HG03457 (cell line): ENCODE measurements around the gene RTF1.

Experiments
- ATAC-seq: cut with Tn5 transposase; IDR thresholded peaks from one replicate; pipeline ENCODE4 v1.9.1; 2021; ENCODE audit warnings: moderate number of reproducible peaks; ENCODE audit not compliant: unreplicated experiment

Gene RTF1

DNA sequence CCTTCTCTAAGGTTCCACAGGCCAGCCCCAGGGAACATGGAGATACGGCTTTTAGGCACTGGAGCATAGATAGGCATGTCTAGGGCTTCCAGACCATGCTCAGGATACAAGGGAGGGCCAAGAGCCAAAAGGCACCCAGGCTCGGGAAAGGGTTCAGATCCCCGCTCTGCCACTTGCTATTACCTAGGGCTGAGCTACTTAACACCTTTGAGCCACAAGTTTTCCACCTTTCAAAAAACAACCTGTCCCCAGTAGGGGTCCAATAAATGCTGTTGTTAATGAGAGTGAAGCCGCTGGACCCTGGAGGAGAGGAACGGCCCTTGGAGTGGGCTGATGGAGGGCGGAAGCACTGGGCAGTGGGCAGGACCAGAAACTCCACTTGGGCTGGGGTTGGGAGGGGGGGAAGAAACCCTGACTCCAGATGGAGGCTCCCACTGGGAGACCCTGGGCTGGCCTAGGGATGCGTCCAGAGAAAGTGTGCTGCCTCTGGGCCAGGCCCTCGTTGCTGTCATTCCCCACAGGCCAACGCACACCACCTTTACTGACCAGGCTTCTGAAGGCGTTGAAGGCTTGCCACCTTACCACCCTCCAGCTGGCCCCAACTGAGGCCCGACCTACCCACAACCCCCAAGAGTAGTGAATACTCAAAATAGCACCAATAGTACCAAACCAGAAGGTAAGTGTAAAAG is 68.2 kb downstream of the RTF1 start:
- ATAC-seq, result no peak

- no peak for ATAC-seq
Observed at GRCh38 chr15:41486286-41486685, 69.4 kb downstream of the RTF1 start.

- no peak for ATAC-seq
Observed at GRCh38 chr15:41487381-41487780, 70.5 kb downstream of the RTF1 start.

- ATAC-seq, result no peak
Observed at GRCh38 chr15:41487802-41488201, 70.9 kb downstream of the RTF1 start.

- ATAC-seq, result no peak
Observed at GRCh38 chr15:41489641-41490040, 72.7 kb downstream of the RTF1 start.

GRCh38 chr15:41490355-41490754 is 73.5 kb downstream of the RTF1 start:
- ATAC-seq, result no peak

GRCh38 chr15:41491889-41492288 is 75.0 kb downstream of the RTF1 start:
- ATAC-seq, result no peak

- ATAC-seq, result no peak
Observed at GRCh38 chr15:41492597-41493204, 75.8 kb downstream of the RTF1 start.

DNA sequence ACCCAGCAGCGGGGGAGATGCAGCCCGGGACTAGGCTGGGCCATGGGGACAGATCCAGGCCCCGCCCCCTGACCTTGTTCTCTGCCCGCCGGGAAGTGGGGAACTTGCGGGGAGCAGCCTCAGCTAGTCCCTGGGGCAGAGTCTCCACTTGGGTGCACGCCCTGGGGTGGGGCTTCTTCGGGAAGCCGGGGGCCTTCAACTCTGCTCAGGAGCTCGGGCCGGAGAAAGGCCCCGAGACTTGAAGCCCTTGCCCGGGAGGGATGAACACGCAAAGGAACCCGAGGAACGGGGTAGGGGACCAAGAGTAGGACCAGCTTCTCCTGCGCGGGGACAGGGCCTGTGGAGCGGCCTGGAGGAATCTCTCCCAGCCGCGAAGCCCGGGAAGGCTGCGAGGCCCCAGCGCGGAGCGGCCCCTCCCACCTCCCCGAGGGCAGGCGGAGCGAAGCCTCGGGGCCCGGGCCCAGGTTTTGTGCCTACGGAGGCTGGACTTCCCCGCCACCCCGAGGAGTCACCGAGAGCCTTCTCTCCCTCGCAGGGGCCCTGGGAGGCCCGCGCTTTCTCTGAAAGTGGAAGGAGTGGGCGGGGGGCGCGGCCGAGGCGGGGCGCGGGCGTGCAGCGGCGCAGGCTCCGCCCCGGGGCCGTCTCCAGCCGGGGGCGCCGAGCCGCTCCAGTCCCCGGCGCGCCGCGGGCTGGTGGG is 76.5 kb downstream of the RTF1 start, which contains the start of gene ITPKA:
TSS of gene ITPKA (plus strand) at position 670 of the 697 bp plus-strand sequence. CDS start 54 bp downstream, outside the sequence.
- peak; percentile 47 for ATAC-seq

DNA sequence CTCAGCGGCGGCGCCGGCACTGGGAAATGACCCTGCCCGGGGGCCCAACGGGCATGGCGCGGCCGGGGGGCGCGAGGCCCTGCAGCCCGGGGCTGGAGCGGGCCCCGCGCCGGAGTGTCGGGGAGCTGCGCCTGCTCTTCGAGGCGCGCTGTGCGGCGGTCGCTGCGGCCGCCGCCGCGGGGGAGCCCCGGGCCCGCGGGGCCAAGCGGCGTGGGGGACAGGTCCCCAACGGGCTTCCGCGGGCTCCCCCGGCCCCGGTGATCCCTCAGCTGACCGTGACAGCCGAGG is 77.0 kb downstream of the RTF1 start:
- ATAC-seq, result peak; percentile 11

GRCh38 chr15:41494190-41494921 is 77.5 kb downstream of the RTF1 start:
- ATAC-seq, result peak; percentile 16

DNA sequence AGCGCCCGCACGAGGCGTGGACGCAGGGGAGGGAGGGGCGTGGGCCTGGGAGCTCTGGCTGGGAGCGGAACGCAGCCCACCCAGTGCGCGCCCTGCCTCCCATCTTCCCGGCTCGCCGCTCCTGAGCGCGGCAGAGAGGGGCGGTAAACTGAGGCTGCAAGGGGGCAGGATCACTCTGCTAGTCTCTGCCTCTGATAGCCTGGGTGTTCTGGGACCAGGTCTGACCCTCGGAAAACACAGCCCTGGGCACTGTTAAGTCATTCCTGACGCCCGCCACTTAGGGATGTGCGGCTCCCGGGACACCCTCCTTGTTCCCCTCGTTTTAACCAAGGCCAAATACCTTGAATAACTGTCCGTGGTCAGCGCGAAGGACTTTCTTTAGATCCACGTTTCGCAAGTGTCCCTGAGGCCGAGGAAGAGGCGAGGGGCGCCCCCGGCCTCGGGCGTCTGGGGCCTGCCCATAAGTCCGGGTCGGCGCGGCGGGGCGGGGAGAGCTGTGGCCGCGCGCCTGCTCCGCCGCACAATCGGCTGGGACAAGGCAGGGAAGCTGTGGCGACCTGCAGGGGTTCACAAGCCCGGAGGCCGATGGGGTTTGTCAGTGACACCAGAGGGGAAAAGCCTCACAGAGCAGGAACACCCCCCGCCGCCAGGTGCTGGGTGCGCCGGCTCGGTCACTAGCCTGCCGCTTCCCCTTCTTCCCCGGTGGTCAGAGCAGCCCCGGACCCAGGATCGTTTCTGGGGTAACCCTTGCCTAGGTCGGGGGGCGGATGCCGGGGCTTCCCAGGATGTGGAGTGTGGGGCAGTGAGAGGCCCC is 78.2 kb downstream of the RTF1 start:
- ATAC-seq, result no peak

DNA sequence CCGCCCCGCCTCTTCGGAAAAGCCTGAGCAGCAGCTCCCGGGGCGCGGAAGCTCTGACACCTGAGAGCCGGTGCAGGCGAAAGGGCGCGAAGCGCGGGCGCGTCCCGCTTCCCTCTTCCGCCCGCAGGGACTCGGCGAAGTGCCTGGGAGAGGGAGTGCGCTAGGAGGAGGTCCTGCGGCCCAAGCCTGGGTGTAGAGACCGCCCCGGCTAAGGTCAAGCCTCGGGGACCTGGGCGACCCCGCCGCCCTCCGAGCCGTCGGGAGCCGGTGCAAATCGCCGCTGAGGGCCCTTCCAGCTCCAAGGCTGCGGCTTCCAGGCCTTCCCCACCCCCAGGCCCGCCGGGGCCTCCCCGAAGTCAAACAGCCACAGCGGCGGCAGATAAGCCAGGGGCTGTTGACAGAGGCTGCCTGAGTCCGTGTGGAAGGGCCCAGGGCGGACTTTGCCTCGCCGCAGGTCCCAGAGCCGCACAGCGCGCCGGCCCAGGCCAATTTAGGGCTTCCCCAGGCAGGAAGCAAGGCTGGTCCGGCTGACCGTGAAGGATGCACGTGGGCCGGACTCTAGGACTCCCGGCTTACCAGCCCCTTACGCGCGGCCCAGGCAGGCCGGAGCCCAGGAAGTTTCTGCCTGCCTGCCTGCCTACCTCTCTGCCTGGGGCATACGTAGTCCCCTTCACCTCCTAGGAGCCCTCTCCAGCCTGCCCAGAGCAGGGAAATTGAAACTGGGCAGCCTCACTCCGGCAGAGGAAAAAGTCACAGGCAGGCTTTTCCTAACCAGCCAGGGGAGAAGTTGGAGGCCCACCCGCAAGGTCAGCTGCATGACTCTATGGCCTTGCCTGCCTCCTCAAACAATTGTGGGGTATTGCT is 79.1 kb downstream of the RTF1 start:
- ATAC-seq, result no peak

DNA sequence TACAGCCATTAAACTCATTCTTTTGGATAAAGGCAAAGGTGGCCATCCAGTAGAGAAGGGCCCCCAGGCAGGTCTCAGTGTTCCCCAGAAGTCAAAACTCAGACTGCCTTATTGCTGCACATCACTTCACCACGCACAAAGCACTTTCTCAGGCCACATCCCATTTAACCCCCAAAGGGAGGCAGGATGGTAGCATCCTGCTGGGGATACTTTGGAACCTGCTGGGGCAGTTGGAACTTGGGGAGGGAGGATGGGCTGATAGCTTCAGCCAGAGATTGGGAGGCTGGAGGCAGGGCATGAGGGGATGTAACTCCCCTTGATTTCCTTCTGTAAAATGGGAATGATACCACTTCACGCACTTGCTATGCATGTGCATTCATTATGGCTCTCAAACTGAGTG is 81.8 kb downstream of the RTF1 start:
- no peak for ATAC-seq

DNA sequence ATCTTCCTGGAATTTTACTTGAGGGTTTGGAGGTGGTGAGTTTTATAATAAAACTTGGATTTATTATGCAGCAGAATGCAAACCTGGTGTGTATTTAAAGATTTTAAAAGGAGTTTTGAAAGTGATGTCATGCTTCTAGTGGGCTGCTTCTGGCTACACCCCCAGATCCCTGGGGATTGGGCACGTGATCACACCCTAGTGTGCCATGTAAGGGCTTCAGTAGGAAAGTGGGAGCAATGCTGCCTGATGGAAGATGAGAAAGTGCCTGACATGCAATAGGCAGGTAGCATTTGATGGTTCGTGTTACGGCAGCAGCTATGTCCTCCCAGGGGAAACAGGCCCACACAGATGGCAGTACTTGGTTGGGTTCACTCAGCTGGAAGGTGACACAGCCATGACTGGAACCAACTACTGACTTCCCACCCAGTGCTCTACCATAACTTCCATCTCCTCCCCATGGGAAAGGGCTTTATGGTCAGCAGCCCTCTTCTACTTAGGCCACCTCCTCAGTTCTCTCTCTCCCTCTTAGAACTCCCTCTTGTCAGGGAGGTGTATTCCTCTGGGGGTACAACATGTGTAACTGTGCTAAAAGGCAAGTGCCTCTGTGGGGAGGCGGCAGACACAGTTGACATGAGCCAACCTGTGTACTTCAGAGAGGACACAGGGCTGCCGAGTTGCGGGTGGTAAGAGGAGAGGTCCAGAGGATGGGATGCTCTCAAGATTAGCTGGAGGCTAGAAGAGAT is 82.4 kb downstream of the RTF1 start:
- no peak for ATAC-seq

DNA sequence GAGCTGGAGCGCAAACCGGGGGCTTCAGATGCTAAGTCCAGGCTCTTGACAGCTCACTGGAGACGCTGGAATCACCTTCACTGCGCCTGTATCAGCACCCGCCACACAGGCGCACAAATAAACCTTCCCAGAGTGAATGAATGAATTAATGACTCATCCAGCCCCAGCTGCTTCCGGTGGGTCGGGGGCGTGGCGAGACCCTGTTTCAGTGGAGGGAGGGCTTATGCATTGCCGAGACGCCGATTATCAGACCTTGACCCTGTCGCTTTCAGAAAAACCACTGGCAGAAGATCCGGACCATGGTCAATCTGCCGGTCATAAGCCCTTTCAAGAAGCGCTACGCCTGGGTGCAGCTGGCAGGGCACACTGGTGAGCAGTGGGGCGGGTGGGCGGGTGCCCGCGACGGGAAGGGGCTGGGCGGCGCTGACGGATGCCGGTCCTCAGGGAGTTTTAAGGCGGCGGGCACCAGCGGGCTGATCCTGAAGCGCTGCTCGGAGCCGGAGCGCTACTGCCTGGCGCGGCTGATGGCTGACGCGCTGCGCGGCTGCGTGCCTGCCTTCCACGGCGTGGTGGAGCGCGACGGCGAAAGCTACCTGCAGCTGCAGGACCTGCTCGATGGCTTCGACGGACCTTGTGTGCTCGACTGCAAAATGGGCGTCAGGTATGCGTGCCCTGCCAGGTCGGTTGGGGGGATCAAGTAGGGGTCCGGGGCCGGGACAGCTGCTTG is 84.5 kb downstream of the RTF1 start:
- no peak for ATAC-seq

- no peak for ATAC-seq
Observed at GRCh38 chr15:41501931-41502794, 85.3 kb downstream of the RTF1 start.
